NCI-H82 treated with DMSO at 0.1 percent for 48 hours (cell line): Measurements from ENCODE around the gene TUBA4A.

Experiments used
- DNase-seq: peaks from one replicate; lab custom pipeline; 2025; ENCODE audit not compliant: unreplicated experiment; lab: John Stamatoyannopoulos, UW

TUBA4A gene

GRCh38 chr2:219253753-219254589, at the start of gene TUBA4A:
Gene TUBA4A (minus strand): TSS chr2:219253918. CDS start chr2:219253858, 60 bp downstream.
- peak; percentile 42 for DNase-seq

- DNase-seq, result no peak
These were observed 48.8 kb upstream of the TUBA4A start for GRCh38 chr2:219302412-219302968.

- DNase-seq, result no peak
These were observed 46.3 kb upstream of the TUBA4A start for GRCh38 chr2:219300022-219300421.

- no peak for DNase-seq
These were observed 45.6 kb upstream of the TUBA4A start for GRCh38 chr2:219299372-219299760.

- peak; percentile 24 for DNase-seq
These were observed 45.1 kb upstream of the TUBA4A start for GRCh38 chr2:219298759-219299371.

GRCh38 chr2:219297766-219298456, 44.2 kb upstream of the TUBA4A start:
- no peak for DNase-seq

- no peak for DNase-seq
These were observed 43.1 kb upstream of the TUBA4A start for GRCh38 chr2:219296631-219297391.

- no peak for DNase-seq
These were observed 42.4 kb upstream of the TUBA4A start for GRCh38 chr2:219296142-219296541.

GRCh38 chr2:219294356-219295351, 40.9 kb upstream of the TUBA4A start:
- peak; percentile 51 for DNase-seq

- DNase-seq, result no peak
These were observed 40.1 kb upstream of the TUBA4A start for GRCh38 chr2:219293736-219294231.

GRCh38 chr2:219292616-219293015, 38.9 kb upstream of the TUBA4A start:
- DNase-seq, result no peak

- no peak for DNase-seq
These were observed 38.3 kb upstream of the TUBA4A start for GRCh38 chr2:219291910-219292490.

GRCh38 chr2:219291394-219291793, 37.7 kb upstream of the TUBA4A start:
- no peak for DNase-seq

GRCh38 chr2:219290381-219291171, 36.9 kb upstream of the TUBA4A start:
- no peak for DNase-seq

GRCh38 chr2:219289537-219290361, 36.0 kb upstream of the TUBA4A start:
- DNase-seq, result no peak

- DNase-seq, result no peak
These were observed 35.4 kb upstream of the TUBA4A start for GRCh38 chr2:219289195-219289536.

- no peak for DNase-seq
These were observed 34.0 kb upstream of the TUBA4A start for GRCh38 chr2:219287580-219288265.
